GM18873 (cell line): Measurements from ENCODE around the gene RASD2.

Experiments
- ATAC-seq: cut with Tn5 transposase; IDR thresholded peaks from one replicate; pipeline ENCODE4 v1.9.1; 2021; ENCODE audit warnings: mild to moderate bottlenecking, moderate library complexity, moderate number of reproducible peaks; ENCODE audit not compliant: unreplicated experiment, low FRiP score

RASD2 gene

DNA sequence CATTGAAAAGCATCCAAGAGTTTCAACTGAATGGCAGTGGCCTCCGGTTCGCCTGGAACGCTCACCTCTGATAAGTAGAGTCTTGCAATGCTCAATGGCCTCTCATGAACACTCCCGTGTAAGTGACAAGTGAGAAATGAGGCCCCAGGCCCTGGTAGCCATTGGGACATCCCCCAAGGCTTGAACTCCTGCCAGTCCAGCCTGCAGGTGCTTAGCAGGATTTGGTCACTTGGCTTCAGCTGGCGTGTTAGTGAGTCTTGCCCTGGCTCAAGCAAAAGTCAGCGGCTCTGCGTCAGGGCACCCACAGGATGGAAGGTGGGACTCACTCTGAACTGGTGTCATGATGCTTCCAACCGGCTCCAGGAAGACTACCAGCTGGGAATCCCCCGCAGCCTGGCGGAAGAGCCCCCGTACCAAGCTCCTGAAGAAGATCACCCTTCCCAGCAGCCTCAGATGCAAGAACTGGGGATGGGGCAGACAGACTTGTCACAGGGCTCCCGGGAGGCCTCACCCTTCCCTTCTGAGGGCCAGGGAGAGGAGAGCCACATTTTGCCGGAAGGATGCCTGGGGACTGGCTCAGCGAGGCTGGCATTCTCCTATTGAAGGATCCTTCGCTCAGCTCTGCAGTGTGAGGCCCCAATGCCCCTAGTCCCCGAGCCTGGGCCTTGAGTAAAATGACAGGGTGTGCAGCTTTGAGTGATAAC, 57.2 kb downstream of the RASD2 start:
- no peak for ATAC-seq

- no peak for ATAC-seq
Measured at GRCh38 chr22:35598396-35598710, 57.7 kb downstream of the RASD2 start.

DNA sequence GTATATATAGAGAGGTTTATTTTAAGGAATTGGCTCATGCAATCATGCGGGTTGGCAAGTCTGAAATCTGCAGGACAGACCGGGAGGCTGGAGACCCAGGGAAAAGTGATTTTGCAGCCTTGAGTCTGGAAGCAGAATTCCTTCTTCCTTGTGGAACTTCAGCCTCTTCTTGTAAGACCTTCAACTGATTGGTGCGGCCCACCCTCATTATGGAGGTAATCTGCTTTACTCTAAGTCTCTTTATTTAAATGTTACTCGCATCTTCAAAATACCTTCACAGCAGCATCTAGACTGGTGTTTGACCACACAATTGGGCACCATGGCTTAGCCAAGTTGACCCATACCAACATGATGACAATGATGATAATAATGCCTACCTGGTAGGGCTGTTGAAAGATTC, 58.7 kb downstream of the RASD2 start:
- ATAC-seq, result no peak

DNA sequence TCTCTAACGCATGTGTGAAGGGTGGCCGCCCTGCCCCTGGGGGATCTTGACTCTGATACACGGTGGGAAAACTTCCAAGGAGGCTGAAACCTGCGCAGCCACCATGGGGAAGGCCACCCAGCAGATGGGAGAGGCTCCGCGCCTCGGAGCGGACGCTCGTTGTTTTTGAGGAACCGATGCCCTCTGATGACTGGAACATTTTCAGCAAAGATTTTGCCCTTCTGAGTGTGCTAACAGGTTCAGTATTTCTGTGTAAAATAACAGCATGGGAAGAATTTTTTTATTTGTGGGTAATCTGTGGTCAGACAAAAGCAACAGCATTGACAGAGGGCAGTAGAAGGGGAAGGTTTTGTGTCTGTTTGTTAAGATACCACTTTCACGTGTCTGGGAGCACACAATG, 59.8 kb downstream of the RASD2 start:
- no peak for ATAC-seq

DNA sequence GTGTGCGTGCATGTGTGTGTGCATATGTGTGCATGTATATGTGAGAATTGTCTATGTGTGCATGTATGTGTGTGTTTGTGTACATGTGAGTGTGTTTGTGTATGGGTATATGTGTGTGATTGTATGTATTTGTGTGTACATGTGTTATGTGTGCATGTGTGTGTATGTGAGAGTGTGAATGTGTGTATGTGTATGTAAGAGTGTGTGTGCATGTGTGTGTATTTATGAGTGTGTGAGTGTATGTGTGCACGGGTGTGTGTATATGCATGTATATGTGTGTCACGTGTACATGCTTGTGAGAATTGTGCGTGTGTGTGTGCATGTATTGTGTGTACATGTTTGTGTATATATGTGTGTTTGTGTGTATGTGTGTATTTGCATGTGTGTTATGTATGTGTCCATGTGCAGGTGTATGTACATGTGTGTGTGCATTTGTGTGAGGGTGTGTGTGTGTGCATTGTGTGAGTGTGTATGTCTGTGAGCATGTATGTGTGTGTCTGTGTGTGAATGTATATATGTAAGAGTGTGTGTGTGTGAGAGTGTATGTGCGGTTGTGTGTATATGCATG, 60.5 kb downstream of the RASD2 start:
- ATAC-seq, result no peak

- no peak for ATAC-seq
Measured at GRCh38 chr22:35601743-35602615, 61.3 kb downstream of the RASD2 start.
